ENCODE data around the gene MEP1B.
"Not testable (repeated sequence)": the region's sequence is repeated elsewhere in the genome, so short reads cannot be mapped to it uniquely, and the experiment has no call there.

Gene MEP1B

GRCh38 chr18:32189790-32190189, at the start of gene MEP1B:
Gene MEP1B (plus strand): TSS chr18:32190039. CDS start chr18:32190071, 32 bp downstream.
- H3K9ac ChIP-seq (ENCODE audit: low read length): no peak within 1 kb of the TSS
- no peaks in the 10 kb centered on the region for H3K9me3 ChIP-seq (ENCODE audit: low read length)
- no peaks in the 10 kb centered on the region for H3K36me3 ChIP-seq (ENCODE audit: insufficient read depth, low read length)
- no peak within 1 kb of the TSS for H3K27ac ChIP-seq (ENCODE audit: low read depth, low read length)
- H3K4me1 ChIP-seq (ENCODE audit: insufficient read depth, low read length): no peaks in the 10 kb centered on the region
- H3K27me3 ChIP-seq (ENCODE audit: control insufficient read depth in 1 of 2, insufficient read depth in 2 of 2, low read length in 2 of 2): no peaks in the 10 kb centered on the region
- no peak within 1 kb of the TSS for H3K4me3 ChIP-seq (ENCODE audit: low read depth in 1 of 2, low read length in 2 of 2)

DNA sequence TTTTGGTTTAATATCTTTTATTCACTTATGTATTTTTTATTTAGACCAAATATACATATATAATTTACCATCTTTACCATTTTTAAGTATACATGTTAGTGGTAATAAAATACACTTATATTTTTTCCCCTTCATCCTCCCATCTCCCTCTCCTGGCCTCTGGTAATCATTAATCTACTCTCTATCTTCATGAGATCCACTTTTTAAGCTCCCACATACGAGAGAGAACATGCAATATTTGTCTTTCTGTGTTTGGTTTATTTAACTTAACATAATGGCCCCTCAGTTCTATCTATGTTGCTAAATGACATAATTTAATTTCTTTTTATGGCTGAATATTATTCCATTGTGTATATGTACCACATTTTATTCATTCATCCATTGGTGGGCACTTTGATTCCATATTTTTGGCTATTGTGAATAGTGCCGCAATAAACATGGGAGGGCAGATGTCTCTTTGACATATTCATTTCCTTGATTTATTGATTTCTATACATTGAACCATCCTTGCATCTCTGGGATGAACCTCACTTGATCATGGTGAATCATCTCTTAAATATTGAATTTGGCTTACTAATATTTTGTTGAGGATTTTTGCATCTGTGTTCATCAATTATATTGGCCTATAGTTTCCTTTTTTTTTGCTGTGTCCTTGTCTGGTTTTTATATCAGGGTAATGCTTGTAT, 41.5 kb upstream of the MEP1B start:
- no peaks in the 10 kb centered on the region for H3K36me3 ChIP-seq (ENCODE audit: insufficient read depth, low read length)
- H3K9ac ChIP-seq (ENCODE audit: low read length): no peak overlapping the region
- no peak overlapping the region for H3K27ac ChIP-seq (ENCODE audit: low read depth, low read length)
- no peaks in the 10 kb centered on the region for H3K4me1 ChIP-seq (ENCODE audit: insufficient read depth, low read length)
- no peak overlapping the region for H3K4me3 ChIP-seq (ENCODE audit: low read depth in 1 of 2, low read length in 2 of 2)
- no peaks in the 10 kb centered on the region for H3K9me3 ChIP-seq (ENCODE audit: low read length)
- H3K27me3 ChIP-seq (ENCODE audit: control insufficient read depth in 1 of 2, insufficient read depth in 2 of 2, low read length in 2 of 2): no peaks in the 10 kb centered on the region

- Histone ChIP-seq H3K4me3 (ENCODE audit: low read depth in 1 of 2, low read length in 2 of 2) (no peak overlapping the region), H3K9me3 (ENCODE audit: low read length) (no peaks in the 10 kb centered on the region), H3K27ac (ENCODE audit: low read depth, low read length) (no peak overlapping the region), H3K36me3 (ENCODE audit: insufficient read depth, low read length) (no peaks in the 10 kb centered on the region), H3K4me1 (ENCODE audit: insufficient read depth, low read length) (peaks cover 2% of the 10 kb centered on the region), H3K27me3 (ENCODE audit: control insufficient read depth in 1 of 2, insufficient read depth in 2 of 2, low read length in 2 of 2) (no peaks in the 10 kb centered on the region), H3K9ac (ENCODE audit: low read length) (no peak overlapping the region)
Measured at GRCh38 chr18:32152705-32153448, 37.0 kb upstream of the MEP1B start.

DNA sequence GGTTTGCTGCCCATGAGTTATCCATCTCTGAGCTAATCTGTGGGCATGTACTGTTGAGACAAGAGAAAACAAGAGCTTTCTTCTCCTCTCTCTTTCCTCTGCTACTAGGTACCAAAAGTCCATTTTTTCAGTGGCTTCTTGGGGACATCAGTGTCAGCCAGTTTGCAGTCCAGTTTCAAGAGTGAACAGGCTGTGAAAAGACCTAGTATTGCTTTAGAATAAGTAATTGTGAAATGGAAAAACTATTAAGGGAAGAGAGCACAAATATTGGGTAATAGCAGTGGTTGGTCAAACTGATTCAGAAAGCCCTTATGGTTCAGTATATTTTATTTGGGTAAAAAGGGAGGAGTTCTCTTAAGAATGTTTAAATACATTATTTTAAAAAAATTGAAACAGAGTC, 33.0 kb upstream of the MEP1B start:
- peaks cover 9% of the 10 kb centered on the region for H3K4me1 ChIP-seq (ENCODE audit: insufficient read depth, low read length)
- no peaks in the 10 kb centered on the region for H3K27me3 ChIP-seq (ENCODE audit: control insufficient read depth in 1 of 2, insufficient read depth in 2 of 2, low read length in 2 of 2)
- H3K4me3 ChIP-seq (ENCODE audit: low read depth in 1 of 2, low read length in 2 of 2): no peak overlapping the region
- no peaks in the 10 kb centered on the region for H3K36me3 ChIP-seq (ENCODE audit: insufficient read depth, low read length)
- no peak overlapping the region for H3K27ac ChIP-seq (ENCODE audit: low read depth, low read length)
- no peaks in the 10 kb centered on the region for H3K9me3 ChIP-seq (ENCODE audit: low read length)
- H3K9ac ChIP-seq (ENCODE audit: low read length): no peak overlapping the region

DNA sequence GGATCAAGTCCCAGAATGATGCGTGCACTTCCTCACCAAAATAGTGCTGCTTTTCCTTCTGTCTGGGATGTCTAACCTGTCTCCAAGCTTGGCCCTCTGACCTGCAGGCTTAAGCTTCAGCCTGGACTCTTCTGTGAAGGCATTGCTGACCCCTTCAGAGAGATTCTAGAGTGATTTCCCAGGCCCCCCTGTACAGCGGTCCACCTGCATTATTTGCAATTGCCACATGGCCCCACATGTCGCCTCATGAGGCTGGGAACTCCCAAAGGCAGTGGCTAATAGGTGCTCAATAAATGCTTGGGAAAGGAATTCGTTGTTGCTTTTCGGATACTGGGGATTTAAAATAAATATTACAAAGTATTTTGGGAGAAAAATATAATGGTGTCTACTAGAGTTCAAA, 32.3 kb upstream of the MEP1B start:
- H3K27ac ChIP-seq (ENCODE audit: low read depth, low read length): no peak overlapping the region

GRCh38 chr18:32158108-32158624, 31.7 kb upstream of the MEP1B start:
- H3K4me1 ChIP-seq (ENCODE audit: insufficient read depth, low read length): peaks cover 9% of the 10 kb centered on the region
- no peak overlapping the region for H3K27ac ChIP-seq (ENCODE audit: low read depth, low read length)
- H3K9ac ChIP-seq (ENCODE audit: low read length): no peak overlapping the region
- H3K9me3 ChIP-seq (ENCODE audit: low read length): no peaks in the 10 kb centered on the region
- H3K27me3 ChIP-seq (ENCODE audit: control insufficient read depth in 1 of 2, insufficient read depth in 2 of 2, low read length in 2 of 2): no peaks in the 10 kb centered on the region
- H3K36me3 ChIP-seq (ENCODE audit: insufficient read depth, low read length): no peaks in the 10 kb centered on the region
- peak overlapping the region in 1 of 2 donors; percentile 66 for H3K4me3 ChIP-seq (ENCODE audit: low read depth in 1 of 2, low read length in 2 of 2)

More for the DNA sequence above, 32.3 kb upstream of the MEP1B start:
- Histone ChIP-seq H3K4me1 (ENCODE audit: insufficient read depth, low read length) (peaks cover 9% of the 10 kb centered on the region), H3K9me3 (ENCODE audit: low read length) (no peaks in the 10 kb centered on the region), H3K27me3 (ENCODE audit: control insufficient read depth in 1 of 2, insufficient read depth in 2 of 2, low read length in 2 of 2) (no peaks in the 10 kb centered on the region), H3K36me3 (ENCODE audit: insufficient read depth, low read length) (no peaks in the 10 kb centered on the region), H3K4me3 (ENCODE audit: low read depth in 1 of 2, low read length in 2 of 2) (no peak overlapping the region), H3K9ac (ENCODE audit: low read length) (no peak overlapping the region)

DNA sequence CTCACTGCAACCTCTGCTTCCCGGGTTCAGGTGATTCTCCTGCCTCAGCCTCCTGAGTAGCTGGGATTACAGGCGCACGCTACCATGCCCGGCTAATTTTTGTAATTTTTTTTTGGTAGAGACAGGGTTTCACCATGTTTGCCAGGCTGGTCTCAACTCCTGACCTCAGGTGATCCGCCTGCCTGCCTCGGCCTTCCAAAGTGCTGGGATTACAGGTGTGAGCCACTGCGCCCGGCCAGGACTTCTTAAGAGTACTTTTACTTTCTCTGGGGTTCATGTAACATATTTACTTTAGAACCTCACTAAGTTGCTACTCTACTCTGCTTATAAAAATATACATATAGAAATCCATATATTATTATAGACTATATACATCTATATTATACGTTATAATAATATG, 31.2 kb upstream of the MEP1B start:
- H3K9ac ChIP-seq (ENCODE audit: low read length); H3K27me3 ChIP-seq (ENCODE audit: control insufficient read depth in 1 of 2, insufficient read depth in 2 of 2, low read length in 2 of 2); H3K27ac ChIP-seq (ENCODE audit: low read depth, low read length); H3K36me3 ChIP-seq (ENCODE audit: insufficient read depth, low read length); H3K9me3 ChIP-seq (ENCODE audit: low read length); H3K4me1 ChIP-seq (ENCODE audit: insufficient read depth, low read length): not testable (repeated sequence)
- peak overlapping the region in 1 of 2 donors; percentile 66 for H3K4me3 ChIP-seq (ENCODE audit: low read depth in 1 of 2, low read length in 2 of 2)

- Histone ChIP-seq H3K4me3 (ENCODE audit: low read depth in 1 of 2, low read length in 2 of 2) (no peak overlapping the region), H3K4me1 (ENCODE audit: insufficient read depth, low read length) (peaks cover 9% of the 10 kb centered on the region), H3K9me3 (ENCODE audit: low read length) (no peaks in the 10 kb centered on the region), H3K27me3 (ENCODE audit: control insufficient read depth in 1 of 2, insufficient read depth in 2 of 2, low read length in 2 of 2) (no peaks in the 10 kb centered on the region), H3K36me3 (ENCODE audit: insufficient read depth, low read length) (no peaks in the 10 kb centered on the region), H3K9ac (ENCODE audit: low read length) (no peak overlapping the region), H3K27ac (ENCODE audit: low read depth, low read length) (no peak overlapping the region)
Measured at GRCh38 chr18:32160547-32160946, 29.3 kb upstream of the MEP1B start.

GRCh38 chr18:32167980-32168730, 21.7 kb upstream of the MEP1B start:
- H3K9ac ChIP-seq (ENCODE audit: low read length): no peak overlapping the region
- H3K27me3 ChIP-seq (ENCODE audit: control insufficient read depth in 1 of 2, insufficient read depth in 2 of 2, low read length in 2 of 2): no peaks in the 10 kb centered on the region
- no peaks in the 10 kb centered on the region for H3K36me3 ChIP-seq (ENCODE audit: insufficient read depth, low read length)
- no peak overlapping the region for H3K27ac ChIP-seq (ENCODE audit: low read depth, low read length)
- H3K4me1 ChIP-seq (ENCODE audit: insufficient read depth, low read length): no peaks in the 10 kb centered on the region
- no peak overlapping the region for H3K4me3 ChIP-seq (ENCODE audit: low read depth in 1 of 2, low read length in 2 of 2)
- no peaks in the 10 kb centered on the region for H3K9me3 ChIP-seq (ENCODE audit: low read length)

GRCh38 chr18:32173654-32174053, 16.2 kb upstream of the MEP1B start:
- no peaks in the 10 kb centered on the region for H3K27me3 ChIP-seq (ENCODE audit: control insufficient read depth in 1 of 2, insufficient read depth in 2 of 2, low read length in 2 of 2)
- no peak overlapping the region for H3K9ac ChIP-seq (ENCODE audit: low read length)
- no peaks in the 10 kb centered on the region for H3K36me3 ChIP-seq (ENCODE audit: insufficient read depth, low read length)
- H3K4me3 ChIP-seq (ENCODE audit: low read depth in 1 of 2, low read length in 2 of 2): no peak overlapping the region
- H3K27ac ChIP-seq (ENCODE audit: low read depth, low read length): no peak overlapping the region
- no peaks in the 10 kb centered on the region for H3K9me3 ChIP-seq (ENCODE audit: low read length)
- H3K4me1 ChIP-seq (ENCODE audit: insufficient read depth, low read length): no peaks in the 10 kb centered on the region

GRCh38 chr18:32174719-32175118, 15.1 kb upstream of the MEP1B start:
- Histone ChIP-seq H3K36me3 (ENCODE audit: insufficient read depth, low read length) (no peaks in the 10 kb centered on the region), H3K27me3 (ENCODE audit: control insufficient read depth in 1 of 2, insufficient read depth in 2 of 2, low read length in 2 of 2) (no peaks in the 10 kb centered on the region), H3K9me3 (ENCODE audit: low read length) (no peaks in the 10 kb centered on the region), H3K27ac (ENCODE audit: low read depth, low read length) (no peak overlapping the region), H3K9ac (ENCODE audit: low read length) (no peak overlapping the region), H3K4me1 (ENCODE audit: insufficient read depth, low read length) (no peaks in the 10 kb centered on the region), H3K4me3 (ENCODE audit: low read depth in 1 of 2, low read length in 2 of 2) (no peak overlapping the region)

All from muscle layer of colon (tissue), 2 donors.